Measurements from ENCODE around the gene CCNK.

Gene CCNK

DNA sequence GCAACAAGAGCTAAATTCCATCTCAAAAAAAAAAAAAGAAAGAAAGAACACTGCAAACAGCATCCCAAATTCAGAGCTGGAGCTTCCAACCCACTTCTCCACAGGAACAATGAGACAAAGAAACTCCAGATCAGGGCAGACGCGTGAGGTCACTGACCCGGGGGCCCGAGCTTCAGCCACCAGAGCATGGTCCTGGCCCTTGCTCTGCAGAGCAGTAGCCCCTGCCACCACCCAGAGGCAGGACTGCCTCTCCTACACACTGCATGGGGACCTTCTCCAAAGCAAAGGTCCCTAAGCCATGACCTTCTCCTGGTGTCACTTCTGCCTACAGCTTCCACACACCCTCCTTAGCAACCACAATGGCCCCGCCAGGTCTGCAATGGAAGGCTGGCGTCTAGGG, 53.1 kb downstream of the CCNK start:
- DNase-seq (ENCODE audit: low spot score): peak; percentile 47
- no CpG with 5 or more reads among the region's 6 CpGs for WGBS, 2 donors (ENCODE audit: extremely low coverage in 2 of 2, insufficient read length in 2 of 2, insufficient replicate concordance in 1 of 2)
- Histone ChIP-seq H3K4me3 (ENCODE audit: low read length in 2 of 2) (no peak overlapping the region), H2AFZ (ENCODE audit: low read length) (no peak overlapping the region), H4K91ac (ENCODE audit: low read depth, low read length, poor library complexity) (no peak overlapping the region), H2BK5ac (ENCODE audit: low read length) (peak overlapping the region; percentile 2), H3K4me2 (ENCODE audit: insufficient read depth, low read length, poor library complexity, severe bottlenecking) (peak overlapping the region; percentile 35), H3K27ac (replicated peaks; ENCODE audit: low read length) (peak overlapping the region; percentile 79), H3K27me3 (ENCODE audit: control insufficient read depth in 3 of 3, insufficient read depth in 3 of 3, low read depth in 1 of 3, low read length in 3 of 3) (no peaks in the 10 kb centered on the region), H2BK120ac (ENCODE audit: low read depth, low read length) (no peak overlapping the region), H3K4ac (ENCODE audit: low read length) (no peak overlapping the region), H3K14ac (ENCODE audit: low read length) (no peak overlapping the region), H4K8ac (ENCODE audit: low read depth, low read length) (no peak overlapping the region), H2BK12ac (ENCODE audit: low read length) (peak overlapping the region; percentile 80), H2BK15ac (ENCODE audit: low read length) (no peak overlapping the region), H3K18ac (ENCODE audit: low read length) (peak overlapping the region; percentile 84), H3K4me1 (ENCODE audit: control insufficient read depth in 2 of 2, insufficient read depth in 1 of 2, low read depth in 1 of 2, low read length in 2 of 2) (peaks cover 63 to 73% of the 10 kb centered on the region in 2 donors), H3K9me3 (replicated peaks in 1 of 2; ENCODE audit: control insufficient read depth in 2 of 2, insufficient read depth in 1 of 2, low read depth in 1 of 2, low read length in 2 of 2) (no peaks in the 10 kb centered on the region), H2AK5ac (ENCODE audit: low read depth, low read length) (peak overlapping the region; percentile 98), H3K23ac (ENCODE audit: low read depth, low read length, poor library complexity) (no peak overlapping the region), H3K36me3 (replicated peaks in 1 of 2; ENCODE audit: control insufficient read depth in 2 of 2, insufficient read depth in 2 of 2, low read length in 2 of 2) (no peaks in the 10 kb centered on the region), H3K79me1 (ENCODE audit: low read depth, low read length) (peaks cover 8% of the 10 kb centered on the region), H3K9ac (ENCODE audit: low read depth, low read length, poor library complexity) (no peak overlapping the region)

DNA sequence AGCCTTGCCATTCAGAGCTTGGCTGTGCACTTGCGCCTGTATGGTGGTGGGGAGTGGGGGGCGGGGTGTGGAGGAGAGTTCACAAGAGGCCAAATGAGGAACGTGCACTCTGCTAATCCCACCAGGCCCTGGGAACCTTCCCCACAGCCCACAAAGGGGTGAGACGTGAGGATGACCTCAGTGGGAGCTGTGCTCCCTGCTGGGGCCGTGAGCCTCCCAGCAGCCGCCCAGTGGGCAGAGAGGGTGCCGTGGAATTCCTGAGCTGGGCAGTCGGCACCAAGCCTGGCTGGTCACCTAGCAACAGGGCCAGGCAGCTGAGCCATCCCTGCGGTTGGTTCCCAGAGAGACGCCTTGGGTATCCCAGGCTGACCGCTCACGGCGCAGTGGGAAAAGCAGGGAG, 53.7 kb downstream of the CCNK start:
- Histone ChIP-seq H3K18ac (ENCODE audit: low read length) (peak overlapping the region; percentile 95), H3K4ac (ENCODE audit: low read length) (no peak overlapping the region), H2BK12ac (ENCODE audit: low read length) (peak overlapping the region; percentile 86), H3K36me3 (replicated peaks in 1 of 2; ENCODE audit: control insufficient read depth in 2 of 2, insufficient read depth in 2 of 2, low read length in 2 of 2) (no peaks in the 10 kb centered on the region), H4K8ac (ENCODE audit: low read depth, low read length) (no peak overlapping the region), H3K9me3 (replicated peaks in 1 of 2; ENCODE audit: control insufficient read depth in 2 of 2, insufficient read depth in 1 of 2, low read depth in 1 of 2, low read length in 2 of 2) (no peaks in the 10 kb centered on the region), H3K9ac (ENCODE audit: low read depth, low read length, poor library complexity) (peak overlapping the region; percentile 44), H2BK5ac (ENCODE audit: low read length) (peak overlapping the region; percentile 2), H2BK15ac (ENCODE audit: low read length) (peak overlapping the region; percentile 96), H3K4me1 (ENCODE audit: control insufficient read depth in 2 of 2, insufficient read depth in 1 of 2, low read depth in 1 of 2, low read length in 2 of 2) (peaks cover 62 to 72% of the 10 kb centered on the region in 2 donors), H2BK120ac (ENCODE audit: low read depth, low read length) (no peak overlapping the region), H2AK5ac (ENCODE audit: low read depth, low read length) (peak overlapping the region; percentile 98), H3K14ac (ENCODE audit: low read length) (no peak overlapping the region), H3K4me3 (ENCODE audit: low read length in 2 of 2) (no peak overlapping the region), H3K27ac (replicated peaks; ENCODE audit: low read length) (peak overlapping the region; percentile 79), H3K79me1 (ENCODE audit: low read depth, low read length) (peaks cover 8% of the 10 kb centered on the region), H2AFZ (ENCODE audit: low read length) (no peak overlapping the region), H3K4me2 (ENCODE audit: insufficient read depth, low read length, poor library complexity, severe bottlenecking) (peak overlapping the region; percentile 35), H3K27me3 (ENCODE audit: control insufficient read depth in 3 of 3, insufficient read depth in 3 of 3, low read depth in 1 of 3, low read length in 3 of 3) (no peaks in the 10 kb centered on the region), H4K91ac (ENCODE audit: low read depth, low read length, poor library complexity) (peak overlapping the region; percentile 28), H3K23ac (ENCODE audit: low read depth, low read length, poor library complexity) (no peak overlapping the region)
- peak; percentile 51 for DNase-seq (ENCODE audit: low spot score)
- WGBS, 2 donors (ENCODE audit: extremely low coverage in 2 of 2, insufficient read length in 2 of 2, insufficient replicate concordance in 1 of 2): no CpG with 5 or more reads among the region's 13 CpGs

DNA sequence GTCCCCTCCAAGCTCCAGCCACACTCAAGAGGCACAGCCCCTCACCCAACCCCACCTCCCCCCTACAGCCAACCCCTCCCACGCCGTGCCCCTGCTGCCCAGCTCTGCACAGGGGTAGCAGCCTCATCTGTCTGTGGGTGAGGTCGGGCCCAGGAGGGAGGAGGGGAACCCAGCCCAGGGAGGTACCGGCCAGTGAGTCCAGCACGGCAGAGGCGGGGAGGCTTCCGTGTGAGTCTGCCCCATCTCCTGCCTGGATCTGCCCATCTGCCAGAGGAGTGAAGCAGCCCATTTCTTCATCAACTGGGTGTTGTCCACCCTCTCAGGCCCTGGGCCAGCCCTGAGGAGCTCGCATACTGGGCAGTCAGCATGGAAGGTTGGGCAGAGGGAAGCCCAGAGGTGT, 54.2 kb downstream of the CCNK start:
- peak overlapping the region; percentile 16 for H3K23ac ChIP-seq (ENCODE audit: low read depth, low read length, poor library complexity)
- no peak overlapping the region for H2AFZ ChIP-seq (ENCODE audit: low read length)
- DNase-seq (ENCODE audit: low spot score): no peak
- peak overlapping the region; percentile 28 for H4K91ac ChIP-seq (ENCODE audit: low read depth, low read length, poor library complexity)
- H3K4me2 ChIP-seq (ENCODE audit: insufficient read depth, low read length, poor library complexity, severe bottlenecking): no peak overlapping the region
- H3K4me3 ChIP-seq (ENCODE audit: low read length in 2 of 2): no peak overlapping the region
- peak overlapping the region; percentile 44 for H3K9ac ChIP-seq (ENCODE audit: low read depth, low read length, poor library complexity)
- H3K4ac ChIP-seq (ENCODE audit: low read length): no peak overlapping the region
- no peaks in the 10 kb centered on the region for H3K27me3 ChIP-seq (ENCODE audit: control insufficient read depth in 3 of 3, insufficient read depth in 3 of 3, low read depth in 1 of 3, low read length in 3 of 3)
- H3K14ac ChIP-seq (ENCODE audit: low read length): peak overlapping the region; percentile 22
- peak overlapping the region; percentile 96 for H2BK15ac ChIP-seq (ENCODE audit: low read length)
- H2BK5ac ChIP-seq (ENCODE audit: low read length): peak overlapping the region; percentile 2
- peak overlapping the region; percentile 95 for H3K18ac ChIP-seq (ENCODE audit: low read length)
- H3K79me1 ChIP-seq (ENCODE audit: low read depth, low read length): peaks cover 8% of the 10 kb centered on the region
- no peak overlapping the region for H3K27ac ChIP-seq (replicated peaks; ENCODE audit: low read length)
- H2BK12ac ChIP-seq (ENCODE audit: low read length): peak overlapping the region; percentile 91
- H3K4me1 ChIP-seq (ENCODE audit: control insufficient read depth in 2 of 2, insufficient read depth in 1 of 2, low read depth in 1 of 2, low read length in 2 of 2): peaks cover 61 to 66% of the 10 kb centered on the region in 2 donors
- H3K36me3 ChIP-seq (replicated peaks in 1 of 2; ENCODE audit: control insufficient read depth in 2 of 2, insufficient read depth in 2 of 2, low read length in 2 of 2): no peaks in the 10 kb centered on the region
- H3K9me3 ChIP-seq (replicated peaks in 1 of 2; ENCODE audit: control insufficient read depth in 2 of 2, insufficient read depth in 1 of 2, low read depth in 1 of 2, low read length in 2 of 2): no peaks in the 10 kb centered on the region
- peak overlapping the region; percentile 64 for H2BK120ac ChIP-seq (ENCODE audit: low read depth, low read length)
- H2AK5ac ChIP-seq (ENCODE audit: low read depth, low read length): peak overlapping the region; percentile 98
- H4K8ac ChIP-seq (ENCODE audit: low read depth, low read length): no peak overlapping the region
- WGBS, 2 donors (ENCODE audit: extremely low coverage in 2 of 2, insufficient read length in 2 of 2, insufficient replicate concordance in 1 of 2): no CpG with 5 or more reads among the region's 8 CpGs

DNA sequence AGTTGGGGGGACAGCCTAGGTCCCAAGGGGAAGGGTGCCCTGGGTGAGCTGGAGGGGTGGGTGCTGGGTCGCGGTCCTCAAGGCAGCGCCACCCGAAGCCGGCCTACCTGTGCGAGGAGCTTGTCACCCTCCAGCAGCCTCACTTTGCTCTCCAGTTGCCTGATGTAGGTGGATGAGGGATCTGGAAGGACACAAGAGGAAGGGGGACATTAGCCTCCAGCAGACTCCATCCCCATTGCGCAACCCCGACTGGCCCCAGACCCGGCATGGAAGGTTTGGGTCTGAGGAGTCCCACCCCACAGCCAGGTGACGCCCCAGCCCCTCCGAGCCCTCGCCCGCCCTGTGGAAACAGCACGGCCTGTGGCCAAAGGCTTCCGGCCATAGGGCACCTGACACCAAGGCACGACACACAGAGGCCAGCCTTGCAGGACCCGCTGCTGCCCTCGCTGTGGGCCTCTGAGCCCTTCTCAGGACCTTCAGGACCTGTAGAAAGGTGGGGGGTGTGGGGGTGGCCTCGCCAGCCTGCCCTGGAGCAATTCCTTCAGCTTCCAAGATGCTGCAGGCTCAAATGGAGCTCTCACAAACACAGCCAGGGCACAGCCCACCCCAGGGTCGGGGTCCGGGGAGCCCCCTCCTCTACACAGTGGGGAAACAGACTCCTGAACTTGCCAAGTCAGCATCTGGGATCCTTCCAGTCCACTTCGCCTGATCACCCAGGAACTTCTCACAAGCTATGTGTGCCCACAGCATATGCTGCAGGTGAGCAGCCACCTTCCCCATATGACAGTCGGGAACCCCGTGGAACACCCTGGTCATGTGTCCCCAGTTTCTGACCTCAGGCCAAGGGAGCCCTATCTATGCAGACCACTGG, 54.9 kb downstream of the CCNK start:
- Histone ChIP-seq H2BK12ac (ENCODE audit: low read length) (peak overlapping the region; percentile 85), H2BK15ac (ENCODE audit: low read length) (peak overlapping the region; percentile 96), H2AFZ (ENCODE audit: low read length) (no peak overlapping the region), H3K4ac (ENCODE audit: low read length) (peak overlapping the region; percentile 19), H3K23ac (ENCODE audit: low read depth, low read length, poor library complexity) (peak overlapping the region; percentile 16), H3K27me3 (ENCODE audit: control insufficient read depth in 3 of 3, insufficient read depth in 3 of 3, low read depth in 1 of 3, low read length in 3 of 3) (no peaks in the 10 kb centered on the region), H4K8ac (ENCODE audit: low read depth, low read length) (no peak overlapping the region), H3K4me1 (ENCODE audit: control insufficient read depth in 2 of 2, insufficient read depth in 1 of 2, low read depth in 1 of 2, low read length in 2 of 2) (peaks cover 59% of the 10 kb centered on the region in 2 donors), H3K4me3 (ENCODE audit: low read length in 2 of 2) (no peak overlapping the region), H2BK120ac (ENCODE audit: low read depth, low read length) (peak overlapping the region; percentile 64), H3K79me1 (ENCODE audit: low read depth, low read length) (peaks cover 11% of the 10 kb centered on the region), H2AK5ac (ENCODE audit: low read depth, low read length) (peak overlapping the region; percentile 98), H3K14ac (ENCODE audit: low read length) (peak overlapping the region; percentile 44), H2BK5ac (ENCODE audit: low read length) (peak overlapping the region; percentile 2), H3K4me2 (ENCODE audit: insufficient read depth, low read length, poor library complexity, severe bottlenecking) (no peak overlapping the region), H3K9me3 (replicated peaks in 1 of 2; ENCODE audit: control insufficient read depth in 2 of 2, insufficient read depth in 1 of 2, low read depth in 1 of 2, low read length in 2 of 2) (no peaks in the 10 kb centered on the region), H3K27ac (replicated peaks; ENCODE audit: low read length) (no peak overlapping the region), H3K36me3 (replicated peaks in 1 of 2; ENCODE audit: control insufficient read depth in 2 of 2, insufficient read depth in 2 of 2, low read length in 2 of 2) (no peaks in the 10 kb centered on the region), H4K91ac (ENCODE audit: low read depth, low read length, poor library complexity) (no peak overlapping the region), H3K18ac (ENCODE audit: low read length) (peak overlapping the region; percentile 95), H3K9ac (ENCODE audit: low read depth, low read length, poor library complexity) (no peak overlapping the region)
- no peak for DNase-seq (ENCODE audit: low spot score)
- no CpG with 5 or more reads among the region's 24 CpGs for WGBS, 2 donors (ENCODE audit: extremely low coverage in 2 of 2, insufficient read length in 2 of 2, insufficient replicate concordance in 1 of 2)

All from neuronal stem cell (in vitro differentiated cells).